Islet precursor cell (in vitro differentiated cells): Measurements from ENCODE around the gene FGF16.
"Not testable (repeated sequence)": the region's sequence is repeated elsewhere in the genome, so short reads cannot be mapped to it uniquely, and the experiment has no call there.

Experiments used
- DNase-seq: peaks from one replicate; pipeline ENCODE4 v3.0.0-alpha.2; 2018

Gene FGF16

GRCh38 chrX:77447653-77448569 lies 722 bp downstream of the FGF16 start:
- no peak for DNase-seq

- no peak for DNase-seq
Measured at GRCh38 chrX:77450415-77450814, 3.2 kb downstream of the FGF16 start.

GRCh38 chrX:77450996-77451395 lies 3.8 kb downstream of the FGF16 start:
- DNase-seq: no peak

- no peak for DNase-seq
Measured at GRCh38 chrX:77453190-77453589, 6.0 kb downstream of the FGF16 start.

- no peak for DNase-seq
Measured at GRCh38 chrX:77455437-77455836, 8.2 kb downstream of the FGF16 start.

- no peak for DNase-seq
Measured at GRCh38 chrX:77484045-77484444, 36.9 kb downstream of the FGF16 start.

- peak; percentile 96 for DNase-seq
Measured at GRCh38 chrX:77493677-77494553, 46.7 kb downstream of the FGF16 start.

- not testable (repeated sequence) for DNase-seq
Measured at GRCh38 chrX:77500164-77500563, 53.0 kb downstream of the FGF16 start.

- DNase-seq: no peak
Measured at GRCh38 chrX:77502951-77503525, 55.8 kb downstream of the FGF16 start.

- DNase-seq: no peak
Measured at GRCh38 chrX:77505227-77505626, 58.0 kb downstream of the FGF16 start.
